Measurements from ENCODE around the gene FOXK1.
"Not testable (repeated sequence)": the region's sequence is repeated elsewhere in the genome, so short reads cannot be mapped to it uniquely, and the experiment has no call there.

FOXK1 gene

DNA sequence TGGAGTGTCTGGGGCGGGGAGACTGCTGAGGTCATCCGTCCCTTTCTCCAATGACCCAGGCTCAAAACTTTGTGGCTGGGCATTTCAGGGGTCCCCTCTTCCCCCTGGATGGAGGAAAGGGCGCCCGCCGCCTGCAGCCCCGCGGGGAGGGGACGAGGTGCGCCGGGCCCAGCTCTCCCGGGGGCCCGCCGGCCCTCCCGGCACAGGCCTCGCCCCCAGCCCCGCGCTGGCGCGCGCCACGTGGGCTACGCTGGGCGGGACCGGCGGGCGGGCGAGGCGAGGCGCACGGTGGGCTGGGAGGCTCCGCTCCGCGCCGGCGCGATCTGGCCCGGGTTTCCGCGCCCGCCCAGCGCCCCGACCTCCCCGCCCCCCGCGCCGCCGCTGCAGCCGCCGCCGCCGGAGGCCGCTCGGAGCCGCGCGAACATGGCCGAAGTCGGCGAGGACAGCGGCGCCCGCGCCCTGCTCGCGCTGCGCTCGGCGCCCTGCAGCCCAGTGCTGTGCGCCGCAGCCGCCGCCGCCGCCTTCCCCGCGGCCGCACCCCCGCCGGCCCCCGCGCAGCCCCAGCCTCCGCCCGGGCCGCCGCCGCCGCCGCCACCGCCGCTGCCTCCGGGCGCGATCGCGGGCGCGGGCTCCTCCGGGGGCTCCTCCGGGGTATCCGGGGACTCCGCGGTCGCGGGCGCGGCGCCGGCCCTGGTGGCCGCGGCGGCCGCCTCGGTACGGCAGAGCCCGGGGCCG lies at the start of gene FOXK1:
Gene FOXK1, plus strand, starts transcription at position 410 of the 735 bp plus-strand sequence. Its CDS starts 14 bp downstream, at position 424.
- Histone ChIP-seq H3K4me3 (ENCODE audit: low read length) (peak within 1 kb of the TSS; percentile 54), H3K27ac (ENCODE audit: low read length) (no peak within 1 kb of the TSS), H3K36me3 (ENCODE audit: control insufficient read depth, low read depth, low read length) (no peaks in the 10 kb centered on the region), H3K27me3 (ENCODE audit: control insufficient read depth, insufficient read depth, low read length) (peaks cover 26% of the 10 kb centered on the region), H3K9me3 (ENCODE audit: control insufficient read depth, low read depth, low read length) (no peaks in the 10 kb centered on the region), H3K9ac (ENCODE audit: low read length) (no peak within 1 kb of the TSS), H3K4me1 (ENCODE audit: control insufficient read depth, low read depth, low read length) (peaks cover 8% of the 10 kb centered on the region)

DNA sequence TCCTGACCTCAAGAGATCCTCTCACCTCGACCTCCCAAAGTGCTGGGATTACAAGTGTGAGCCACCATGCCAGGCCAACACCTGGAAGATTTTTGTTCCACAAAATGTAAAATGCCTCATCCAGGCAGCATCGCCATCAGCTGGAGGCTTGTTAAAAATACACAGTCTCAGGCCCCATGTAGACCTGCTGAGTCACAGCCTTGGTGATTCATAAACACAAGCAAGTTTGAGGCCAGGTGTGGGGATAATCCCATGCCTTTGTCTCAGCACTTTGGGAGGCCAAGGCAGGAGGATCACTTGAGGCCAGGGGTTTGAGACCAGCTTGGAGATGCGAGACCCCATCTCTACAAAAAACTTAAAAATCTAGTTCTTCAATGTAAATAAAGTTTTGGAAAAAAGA lies 49.1 kb upstream of the FOXK1 start:
- Histone ChIP-seq H3K27me3 (ENCODE audit: control insufficient read depth, insufficient read depth, low read length) (peaks cover 41% of the 10 kb centered on the region), H3K4me1 (ENCODE audit: control insufficient read depth, low read depth, low read length) (no peaks in the 10 kb centered on the region), H3K27ac (ENCODE audit: low read length) (no peak overlapping the region), H3K9ac (ENCODE audit: low read length) (no peak overlapping the region), H3K4me3 (ENCODE audit: low read length) (no peak overlapping the region), H3K36me3 (ENCODE audit: control insufficient read depth, low read depth, low read length) (no peaks in the 10 kb centered on the region), H3K9me3 (ENCODE audit: control insufficient read depth, low read depth, low read length) (no peaks in the 10 kb centered on the region)

DNA sequence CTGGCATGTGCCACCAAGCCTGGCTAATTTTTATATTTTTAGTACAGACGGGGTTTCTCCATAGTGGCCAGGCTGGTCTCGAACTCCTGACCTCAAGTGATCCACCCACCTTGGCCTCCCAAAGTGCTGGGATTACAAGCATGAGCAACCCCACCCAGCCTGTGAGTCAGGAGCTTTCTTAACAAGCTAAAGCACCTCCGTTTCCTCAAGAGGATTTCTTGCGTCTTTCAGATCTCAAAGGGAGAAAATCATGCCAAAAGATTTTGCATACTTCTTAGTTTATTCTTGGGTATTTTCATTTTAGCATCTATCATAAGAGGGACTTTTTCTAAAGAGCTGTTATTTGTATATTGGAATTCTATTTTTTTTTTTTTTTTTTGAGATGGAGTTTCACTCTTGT lies 47.9 kb upstream of the FOXK1 start:
- H3K36me3 ChIP-seq (ENCODE audit: control insufficient read depth, low read depth, low read length): no peaks in the 10 kb centered on the region
- H3K27me3 ChIP-seq (ENCODE audit: control insufficient read depth, insufficient read depth, low read length): peaks cover 41% of the 10 kb centered on the region
- no peak overlapping the region for H3K27ac ChIP-seq (ENCODE audit: low read length)
- H3K9me3 ChIP-seq (ENCODE audit: control insufficient read depth, low read depth, low read length): no peaks in the 10 kb centered on the region
- H3K4me3 ChIP-seq (ENCODE audit: low read length): no peak overlapping the region
- H3K4me1 ChIP-seq (ENCODE audit: control insufficient read depth, low read depth, low read length): no peaks in the 10 kb centered on the region
- H3K9ac ChIP-seq (ENCODE audit: low read length): no peak overlapping the region

DNA sequence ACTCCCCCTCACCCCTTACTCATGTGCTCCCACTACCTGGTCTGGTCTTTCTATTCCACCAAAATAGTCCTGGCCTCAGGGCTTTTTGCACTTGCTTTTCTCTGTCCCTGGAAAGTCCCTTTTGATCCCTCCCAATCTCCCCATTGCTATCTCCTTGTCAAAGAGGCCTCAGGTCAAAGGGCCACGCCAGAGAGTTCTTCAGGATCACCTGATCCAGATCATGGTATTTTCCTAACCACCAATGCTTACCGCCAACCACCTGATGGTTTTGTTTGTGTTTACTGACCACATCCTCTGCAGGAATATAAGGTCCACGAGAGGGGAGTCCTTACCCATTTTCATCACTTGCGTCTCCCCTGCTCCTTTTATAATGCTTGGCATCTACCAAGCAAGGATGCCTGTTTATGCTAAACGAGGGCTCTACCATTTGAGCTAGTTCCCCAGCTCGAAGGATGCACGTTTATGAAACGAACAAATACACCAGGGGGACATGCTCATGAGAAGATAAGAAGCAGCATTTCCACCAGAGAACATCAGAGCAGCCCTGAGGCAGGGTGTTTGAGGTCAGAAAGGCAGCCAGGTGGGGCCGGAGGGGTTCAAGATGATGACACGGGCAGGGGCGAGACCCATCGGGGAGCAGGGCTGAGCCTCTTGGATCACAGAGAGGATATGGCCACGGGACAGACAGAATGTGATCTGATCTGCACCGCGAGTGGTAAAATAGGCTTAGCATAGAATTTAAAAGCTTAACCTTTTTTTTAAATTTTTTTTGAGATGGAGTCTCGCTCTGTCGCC lies 43.1 kb upstream of the FOXK1 start:
- H3K9ac ChIP-seq (ENCODE audit: low read length): no peak overlapping the region

DNA sequence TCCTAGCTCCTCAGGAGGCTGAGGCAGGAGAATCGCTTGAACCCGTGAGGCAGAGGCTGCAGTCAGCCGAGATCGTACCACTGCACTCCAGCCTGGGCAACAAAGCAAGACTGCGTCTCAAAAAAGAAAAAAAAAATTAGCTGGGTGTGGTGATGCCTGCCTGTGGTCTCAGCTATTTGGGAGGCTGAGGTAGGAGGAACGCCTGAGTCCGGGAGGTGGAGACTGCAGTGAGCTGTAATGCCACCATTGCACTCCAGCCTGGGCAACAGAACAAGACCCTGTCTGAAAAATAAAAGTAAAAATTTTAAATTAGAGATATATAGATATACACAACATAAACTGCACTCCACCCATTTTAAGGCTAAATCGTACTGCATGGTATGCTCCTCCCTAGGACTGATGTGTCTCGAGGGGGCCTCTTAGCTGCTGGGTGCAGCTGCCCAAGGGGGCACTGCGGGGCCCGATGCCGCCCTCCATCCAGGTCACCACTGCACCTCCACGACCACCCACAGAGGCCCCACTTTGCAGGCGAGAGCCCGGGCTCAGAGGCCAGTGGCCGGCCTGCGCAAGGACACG lies 40.9 kb upstream of the FOXK1 start:
- H3K27me3 ChIP-seq (ENCODE audit: control insufficient read depth, insufficient read depth, low read length): peaks cover 9% of the 10 kb centered on the region
- peak overlapping the region; percentile 44 for H3K4me3 ChIP-seq (ENCODE audit: low read length)
- H3K4me1 ChIP-seq (ENCODE audit: control insufficient read depth, low read depth, low read length): no peaks in the 10 kb centered on the region
- H3K9me3 ChIP-seq (ENCODE audit: control insufficient read depth, low read depth, low read length): no peaks in the 10 kb centered on the region
- H3K36me3 ChIP-seq (ENCODE audit: control insufficient read depth, low read depth, low read length): no peaks in the 10 kb centered on the region
- no peak overlapping the region for H3K9ac ChIP-seq (ENCODE audit: low read length)
- H3K27ac ChIP-seq (ENCODE audit: low read length): no peak overlapping the region

More for the DNA sequence above, 43.1 kb upstream of the FOXK1 start:
- H3K36me3 ChIP-seq (ENCODE audit: control insufficient read depth, low read depth, low read length): no peaks in the 10 kb centered on the region
- H3K9me3 ChIP-seq (ENCODE audit: control insufficient read depth, low read depth, low read length): no peaks in the 10 kb centered on the region
- no peak overlapping the region for H3K27ac ChIP-seq (ENCODE audit: low read length)
- H3K4me3 ChIP-seq (ENCODE audit: low read length): no peak overlapping the region
- H3K27me3 ChIP-seq (ENCODE audit: control insufficient read depth, insufficient read depth, low read length): peaks cover 11% of the 10 kb centered on the region
- no peaks in the 10 kb centered on the region for H3K4me1 ChIP-seq (ENCODE audit: control insufficient read depth, low read depth, low read length)

DNA sequence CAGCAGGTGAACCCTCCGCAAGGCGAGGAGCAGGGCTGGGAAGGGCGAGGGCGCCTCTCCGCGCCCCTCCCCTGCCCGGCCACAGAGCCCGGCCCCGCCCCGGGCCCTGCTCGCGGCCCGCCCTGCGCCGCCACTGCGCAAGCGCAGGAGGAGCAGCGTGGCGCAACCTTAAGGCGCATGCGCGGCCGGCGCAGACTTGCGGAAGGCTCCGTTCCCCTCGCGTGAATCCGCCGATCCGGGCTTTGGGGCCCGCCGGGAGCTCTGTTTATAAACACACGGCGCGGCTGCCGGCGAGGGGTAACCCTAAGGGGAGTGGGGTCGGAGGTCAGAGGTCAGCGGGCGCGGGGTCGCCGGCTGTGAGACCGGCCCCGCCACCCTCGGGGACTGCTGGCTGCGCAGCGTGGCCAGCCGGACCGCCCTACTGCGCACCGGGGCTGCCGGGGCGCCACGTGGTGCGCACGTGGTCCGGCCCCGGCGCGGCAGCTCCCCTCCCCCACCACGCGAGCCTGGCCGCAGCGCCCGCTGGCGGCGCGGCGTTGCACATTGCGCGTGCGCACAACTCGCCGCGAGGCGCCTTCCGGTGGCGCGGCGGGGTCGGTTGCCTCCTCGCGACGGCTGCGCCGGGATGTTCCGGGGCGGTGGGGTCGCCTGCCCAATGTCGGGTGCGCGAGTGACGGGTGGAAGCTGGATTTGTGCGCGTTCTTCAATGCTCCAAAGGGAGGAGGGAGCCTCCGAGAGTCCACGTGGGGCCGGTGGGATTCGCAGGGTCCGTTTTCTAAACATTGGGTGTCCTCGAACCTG lies 40.2 kb upstream of the FOXK1 start:
- Histone ChIP-seq H3K36me3 (ENCODE audit: control insufficient read depth, low read depth, low read length) (no peaks in the 10 kb centered on the region), H3K4me1 (ENCODE audit: control insufficient read depth, low read depth, low read length) (no peaks in the 10 kb centered on the region), H3K27me3 (ENCODE audit: control insufficient read depth, insufficient read depth, low read length) (peaks cover 9% of the 10 kb centered on the region), H3K9me3 (ENCODE audit: control insufficient read depth, low read depth, low read length) (no peaks in the 10 kb centered on the region), H3K4me3 (ENCODE audit: low read length) (peak overlapping the region; percentile 57), H3K9ac (ENCODE audit: low read length) (peak overlapping the region; percentile 48), H3K27ac (ENCODE audit: low read length) (no peak overlapping the region)

DNA sequence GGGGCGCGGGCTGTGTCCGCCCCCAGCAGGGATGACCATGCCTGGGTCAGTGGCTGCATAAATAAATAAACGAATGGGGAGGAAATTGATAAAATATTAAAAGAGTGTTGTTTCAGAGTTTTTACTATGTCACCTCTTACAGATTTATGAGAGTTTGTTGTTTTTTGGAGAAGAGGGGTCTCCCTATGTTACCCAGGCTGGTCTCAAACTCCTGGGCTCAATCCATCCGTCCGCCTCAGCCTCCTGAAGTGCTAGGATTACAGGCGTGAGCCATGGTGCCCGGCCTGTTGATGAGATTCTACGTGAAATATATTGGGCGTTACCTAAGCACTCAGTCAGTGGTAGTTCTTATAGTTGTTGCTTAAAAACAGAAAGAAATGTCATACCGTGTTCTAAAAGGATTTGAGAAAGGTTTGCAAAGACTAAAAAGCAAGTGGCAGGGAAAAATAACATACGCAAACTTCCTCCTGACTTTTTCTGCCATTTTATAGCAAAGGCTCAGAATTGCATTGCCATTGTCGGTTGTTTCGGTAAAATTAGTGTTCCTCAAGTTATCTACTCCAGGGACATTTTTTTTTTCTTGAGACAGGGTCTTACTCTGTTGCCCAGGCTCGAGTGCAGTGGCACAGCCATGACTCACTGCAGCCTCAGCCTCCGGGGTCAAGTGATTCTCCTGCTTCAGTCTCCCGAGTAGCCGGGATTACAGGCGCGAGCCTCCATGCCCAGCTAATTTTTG lies 39.5 kb upstream of the FOXK1 start:
- no peaks in the 10 kb centered on the region for H3K36me3 ChIP-seq (ENCODE audit: control insufficient read depth, low read depth, low read length)
- H3K9ac ChIP-seq (ENCODE audit: low read length): peak overlapping the region; percentile 48
- no peak overlapping the region for H3K27ac ChIP-seq (ENCODE audit: low read length)

DNA sequence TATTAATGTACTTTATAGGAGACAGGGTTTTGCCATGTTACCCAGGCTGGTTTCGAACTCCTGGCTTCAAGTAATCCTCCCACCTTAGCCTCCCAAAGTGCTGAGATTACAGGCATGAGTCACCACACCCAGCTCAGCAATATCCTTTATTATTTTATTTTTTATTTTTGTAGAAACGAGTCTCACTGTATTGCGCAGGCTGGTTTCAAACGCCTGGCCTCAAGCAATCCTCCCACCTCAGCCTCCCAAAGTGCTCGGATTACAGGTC lies 39.0 kb upstream of the FOXK1 start:
- not testable (repeated sequence) for H3K36me3 ChIP-seq (ENCODE audit: control insufficient read depth, low read depth, low read length); H3K9me3 ChIP-seq (ENCODE audit: control insufficient read depth, low read depth, low read length); H3K4me3 ChIP-seq (ENCODE audit: low read length); H3K27ac ChIP-seq (ENCODE audit: low read length); H3K27me3 ChIP-seq (ENCODE audit: control insufficient read depth, insufficient read depth, low read length); H3K9ac ChIP-seq (ENCODE audit: low read length); H3K4me1 ChIP-seq (ENCODE audit: control insufficient read depth, low read depth, low read length)

More for the DNA sequence above, 39.5 kb upstream of the FOXK1 start:
- H3K4me3 ChIP-seq (ENCODE audit: low read length): peak overlapping the region; percentile 57
- H3K4me1 ChIP-seq (ENCODE audit: control insufficient read depth, low read depth, low read length): no peaks in the 10 kb centered on the region
- H3K9me3 ChIP-seq (ENCODE audit: control insufficient read depth, low read depth, low read length): no peaks in the 10 kb centered on the region
- H3K27me3 ChIP-seq (ENCODE audit: control insufficient read depth, insufficient read depth, low read length): peaks cover 9% of the 10 kb centered on the region

DNA sequence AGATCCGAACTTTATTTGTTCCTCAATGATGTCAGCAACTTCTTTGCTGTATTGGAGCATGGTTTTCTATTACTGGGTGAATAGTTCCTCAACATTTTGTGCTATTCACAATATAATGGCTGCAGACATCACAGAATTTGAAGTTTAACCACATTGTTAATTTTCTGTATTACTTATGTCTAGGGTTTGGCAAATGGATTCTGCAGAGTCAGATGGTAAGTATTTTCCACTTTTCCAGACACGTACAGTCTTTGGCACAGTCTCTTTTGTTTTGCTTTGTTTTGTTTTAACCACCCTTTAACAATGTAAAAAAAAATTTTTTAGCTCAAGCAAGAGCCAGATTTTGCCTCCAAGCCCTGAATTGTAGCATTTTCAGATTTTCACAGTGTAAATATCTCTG lies 36.8 kb upstream of the FOXK1 start:
- H3K4me3 ChIP-seq (ENCODE audit: low read length): no peak overlapping the region
- no peak overlapping the region for H3K27ac ChIP-seq (ENCODE audit: low read length)
- H3K27me3 ChIP-seq (ENCODE audit: control insufficient read depth, insufficient read depth, low read length): peaks cover 9% of the 10 kb centered on the region
- no peaks in the 10 kb centered on the region for H3K9me3 ChIP-seq (ENCODE audit: control insufficient read depth, low read depth, low read length)
- no peaks in the 10 kb centered on the region for H3K36me3 ChIP-seq (ENCODE audit: control insufficient read depth, low read depth, low read length)
- H3K4me1 ChIP-seq (ENCODE audit: control insufficient read depth, low read depth, low read length): peaks cover 1% of the 10 kb centered on the region
- H3K9ac ChIP-seq (ENCODE audit: low read length): no peak overlapping the region

DNA sequence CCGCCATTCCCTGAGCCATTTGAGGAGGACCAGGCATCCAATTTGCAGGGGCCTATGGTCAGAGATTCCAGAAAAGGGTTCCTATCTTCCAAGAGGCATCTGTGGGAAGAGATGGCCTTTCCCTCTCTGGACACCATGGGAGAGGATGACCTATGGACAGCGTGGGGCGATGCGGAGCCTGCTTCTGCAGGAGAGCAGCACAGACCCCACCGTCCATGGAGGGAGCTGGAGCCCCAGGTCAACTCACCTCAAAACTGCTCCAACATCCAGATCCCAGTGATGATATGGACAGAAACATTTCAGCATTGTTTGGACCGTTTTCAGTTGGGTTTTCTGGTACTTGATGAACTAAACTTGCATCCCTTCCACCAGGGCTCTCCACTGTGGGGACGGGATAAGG lies 34.0 kb upstream of the FOXK1 start:
- H3K9ac ChIP-seq (ENCODE audit: low read length): no peak overlapping the region
- H3K27me3 ChIP-seq (ENCODE audit: control insufficient read depth, insufficient read depth, low read length): peaks cover under 1% of the 10 kb centered on the region
- H3K4me3 ChIP-seq (ENCODE audit: low read length): no peak overlapping the region
- no peaks in the 10 kb centered on the region for H3K9me3 ChIP-seq (ENCODE audit: control insufficient read depth, low read depth, low read length)
- peaks cover 13% of the 10 kb centered on the region for H3K4me1 ChIP-seq (ENCODE audit: control insufficient read depth, low read depth, low read length)
- no peak overlapping the region for H3K27ac ChIP-seq (ENCODE audit: low read length)
- H3K36me3 ChIP-seq (ENCODE audit: control insufficient read depth, low read depth, low read length): no peaks in the 10 kb centered on the region

Measured in iPS-18a (cell line).